ENCODE measurements around the gene PDE2A.

PDE2A gene

DNA sequence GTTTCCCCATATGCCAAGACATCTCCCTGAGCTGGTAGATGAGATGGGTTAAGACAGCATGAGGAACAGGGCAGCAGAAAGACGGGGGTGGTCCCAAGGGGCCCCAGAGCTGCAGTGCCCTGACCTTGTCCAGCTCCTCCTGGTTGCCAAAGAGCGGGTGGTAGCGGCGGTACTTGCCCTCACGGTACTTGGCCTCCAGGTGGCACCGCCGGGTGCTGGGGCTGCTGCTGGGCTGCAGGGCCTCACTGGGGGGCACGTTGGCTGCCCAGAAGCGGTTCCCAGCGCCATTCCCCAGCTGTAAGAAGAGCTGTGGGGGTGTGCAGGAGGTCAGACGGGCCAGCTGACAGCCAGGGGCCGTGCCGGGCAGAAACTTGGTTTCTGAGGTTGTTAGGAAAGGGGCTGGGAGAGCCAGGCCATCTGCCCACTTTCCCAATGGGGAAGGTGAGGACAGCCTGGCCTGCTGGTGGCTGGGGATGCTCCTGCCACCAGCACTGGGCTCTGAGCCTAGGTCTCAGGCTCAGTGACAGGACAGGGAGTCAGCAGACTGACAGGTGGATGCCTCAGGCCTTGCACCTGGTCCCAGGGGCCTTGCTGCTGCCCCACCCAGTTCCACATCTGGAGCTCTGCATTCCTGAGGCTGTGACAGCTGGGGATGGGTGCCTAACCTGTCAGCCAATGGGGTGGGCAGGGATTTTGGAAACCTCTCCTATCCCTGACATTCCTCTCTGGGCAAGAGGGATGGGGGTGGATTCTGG, 30.0 kb upstream of the PDE2A start:
- DNase-seq = no peak

DNA sequence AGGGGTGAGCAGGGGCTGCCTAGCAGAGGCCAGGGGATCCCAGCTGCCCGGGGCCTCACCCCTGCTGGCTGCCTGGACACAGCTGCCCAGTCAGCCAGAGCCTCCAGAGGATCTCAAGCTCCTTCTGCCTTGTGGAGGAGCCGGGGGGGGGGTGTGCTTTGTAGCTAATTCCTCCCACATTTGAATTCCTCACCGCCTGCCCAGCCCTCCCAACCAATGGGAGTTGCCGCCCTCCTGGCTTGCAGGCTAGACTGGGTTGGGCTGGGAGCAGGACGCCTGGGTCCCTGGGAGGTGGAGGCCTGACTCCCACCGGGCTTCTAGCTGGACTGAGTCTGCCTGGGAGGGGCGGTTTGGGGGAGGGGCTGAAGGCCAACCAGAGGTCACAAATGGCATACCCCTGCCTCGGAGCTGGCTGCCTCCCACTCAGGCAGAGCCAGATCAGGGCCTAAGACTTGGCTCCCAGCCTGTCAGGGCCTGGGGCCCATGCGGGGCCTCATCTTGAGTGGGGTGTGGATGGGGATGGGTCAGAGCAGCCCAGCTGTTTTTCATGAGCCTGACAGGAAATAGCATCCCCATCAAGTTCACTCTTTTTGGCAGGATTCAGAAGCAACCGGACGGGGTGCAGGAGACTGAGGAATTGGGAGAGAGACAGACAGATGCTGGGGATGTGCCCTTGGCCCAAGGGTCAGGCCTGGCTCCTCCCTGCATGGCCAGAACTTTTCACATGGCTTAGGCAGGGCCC, 29.2 kb upstream of the PDE2A start:
- DNase-seq = no peak

DNA sequence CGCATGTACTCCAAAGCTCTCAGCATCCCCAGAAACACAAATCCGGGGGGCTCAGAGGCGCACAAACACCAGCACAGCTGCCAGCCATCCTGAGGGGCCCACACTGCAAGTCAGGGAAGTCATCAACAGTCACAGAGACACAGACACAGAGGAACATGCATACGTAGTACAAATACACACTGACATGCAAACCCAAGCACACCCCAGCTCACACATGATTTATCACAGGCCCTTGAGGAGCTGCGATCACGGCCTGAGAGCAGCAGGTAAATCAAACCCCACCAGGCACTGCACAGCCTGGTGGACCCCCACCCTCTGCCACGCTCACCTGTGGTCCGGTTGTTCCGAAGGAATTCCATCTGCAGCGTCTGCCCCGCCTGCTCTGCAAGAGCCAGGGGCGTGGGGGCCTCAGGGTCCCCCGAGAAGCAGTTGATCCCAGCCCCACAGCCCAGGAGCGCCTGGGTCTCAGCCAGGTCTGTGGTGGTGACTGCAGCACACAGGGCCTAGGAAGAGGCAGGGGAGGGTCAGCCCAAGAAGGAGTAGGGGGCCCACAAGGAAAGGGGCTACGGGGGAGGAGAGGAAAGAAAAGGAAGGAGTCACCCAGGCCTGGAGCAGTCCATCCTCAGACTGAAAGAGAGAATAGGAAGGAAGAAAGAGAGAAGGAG, 28.5 kb upstream of the PDE2A start:
- no peak for DNase-seq

DNA sequence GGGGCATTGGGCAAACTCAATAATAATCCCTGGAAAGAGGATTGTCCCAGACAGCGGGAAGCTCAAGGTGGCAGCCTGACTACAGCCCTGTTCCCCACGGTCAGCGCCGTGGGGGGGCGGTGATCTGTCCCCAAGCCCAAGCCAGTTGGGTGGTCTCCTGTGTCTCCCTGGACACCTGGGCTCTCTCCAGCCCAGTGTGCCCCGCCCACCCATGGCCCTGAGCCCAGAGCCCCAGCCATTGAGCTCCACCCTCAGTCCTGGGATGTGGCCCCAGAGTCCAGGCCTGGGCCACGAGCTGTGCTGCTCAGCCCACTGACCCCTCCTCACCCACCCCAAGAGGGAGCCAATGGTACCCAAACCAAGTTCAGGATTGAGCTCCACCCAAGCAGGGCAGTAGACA, 27.9 kb upstream of the PDE2A start:
- no peak for DNase-seq

DNA sequence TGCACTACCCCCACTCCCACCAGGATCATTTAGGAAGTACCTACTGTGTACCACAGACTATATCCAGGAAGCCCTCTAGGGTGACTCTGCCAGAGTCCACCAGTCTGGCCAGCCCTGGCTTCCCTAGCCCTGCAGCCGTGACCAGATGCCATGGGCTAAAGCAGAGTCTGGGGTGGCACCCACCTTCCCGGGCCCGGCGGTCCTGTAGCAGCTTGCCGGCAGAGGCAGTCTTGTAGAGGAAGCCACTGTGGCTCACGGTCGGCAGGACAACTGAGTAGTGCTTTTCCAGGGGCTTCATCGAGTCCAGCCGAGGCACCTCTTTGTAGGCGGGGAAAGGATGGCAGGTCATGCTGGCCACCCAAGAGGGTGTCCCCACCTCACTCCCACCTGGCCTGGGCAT, 27.2 kb upstream of the PDE2A start:
- no peak for DNase-seq

DNA sequence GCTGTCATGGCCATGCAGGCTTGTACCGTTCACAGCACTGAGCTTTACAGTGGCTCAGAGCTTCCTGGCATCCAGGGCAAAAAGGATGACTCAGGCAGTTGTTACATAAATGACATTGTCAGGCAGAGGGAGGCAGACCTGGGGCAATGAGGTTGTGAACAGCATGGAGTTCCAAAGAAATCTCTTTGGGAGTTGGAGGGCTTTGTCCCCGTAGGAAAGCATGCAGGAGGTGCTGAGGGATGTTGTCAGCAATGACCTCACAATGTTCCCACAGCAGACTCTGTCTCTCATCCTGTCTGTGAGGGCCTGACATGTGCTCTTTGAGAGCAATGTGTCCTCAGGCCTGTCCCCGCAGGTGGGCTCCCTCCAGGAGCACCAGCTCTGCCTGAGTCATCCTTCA, 25.9 kb upstream of the PDE2A start:
- peak; percentile 28 for DNase-seq

DNA sequence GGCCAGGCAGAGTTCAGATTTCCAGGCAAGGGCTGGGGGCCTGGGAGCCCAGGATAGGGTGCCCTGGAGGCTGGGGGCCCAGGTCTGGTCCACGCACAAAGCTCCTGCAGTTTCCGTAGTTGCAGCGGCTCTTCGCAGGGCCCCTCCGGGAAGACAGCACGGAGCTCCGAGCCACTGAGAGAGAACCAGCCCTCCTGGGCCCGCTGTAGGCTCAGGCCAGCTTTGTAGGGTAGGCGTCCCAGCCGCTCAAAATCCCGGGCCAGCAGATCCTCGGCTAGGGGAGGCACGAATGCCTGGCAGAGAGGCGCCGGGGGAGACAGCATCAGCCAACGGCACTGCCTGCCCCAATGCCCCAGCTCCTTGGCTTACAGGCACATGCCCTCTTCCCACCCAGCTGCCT, 23.6 kb upstream of the PDE2A start:
- DNase-seq = no peak

DNA sequence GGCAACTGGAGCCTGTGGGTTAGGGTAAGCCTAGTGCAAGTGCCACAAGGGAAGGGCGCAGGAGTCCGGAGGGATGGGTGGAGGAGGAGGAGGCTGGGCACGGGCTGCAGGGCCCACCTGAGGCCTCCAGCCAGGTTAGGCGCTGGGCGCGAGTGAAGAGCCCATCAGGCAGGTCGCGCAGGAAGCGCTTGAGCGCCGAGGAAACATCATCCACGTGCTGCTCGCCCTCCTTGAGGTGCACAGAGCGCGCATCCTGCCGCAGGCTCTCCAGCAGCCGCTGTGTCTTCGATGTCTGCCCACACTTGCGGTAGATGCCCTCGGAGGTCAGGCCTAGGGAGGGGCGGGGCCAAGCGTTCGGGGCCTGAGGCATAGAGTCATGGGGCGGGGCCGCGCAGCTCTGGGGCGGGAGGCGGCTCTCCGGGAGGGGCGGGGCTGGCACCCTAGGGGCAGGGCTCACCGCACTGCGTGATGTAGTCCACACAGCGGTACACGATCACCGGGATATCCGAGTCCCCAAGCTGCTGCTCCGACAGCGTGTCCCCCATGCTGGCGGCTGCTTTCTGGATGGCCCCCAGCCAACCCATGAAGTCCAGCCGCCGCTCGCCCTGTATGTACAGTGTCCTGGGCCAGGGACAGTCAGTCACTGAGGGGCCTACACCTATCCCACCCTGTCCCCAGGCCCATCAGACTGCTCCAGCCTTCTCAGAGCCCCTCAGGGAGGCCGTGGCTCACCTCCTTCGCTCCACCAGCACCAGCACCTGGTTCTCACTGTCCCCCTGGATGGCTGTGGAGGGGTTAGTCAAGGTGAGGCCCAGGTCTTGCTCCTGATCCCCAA, 22.9 kb upstream of the PDE2A start:
- no peak for DNase-seq

DNA sequence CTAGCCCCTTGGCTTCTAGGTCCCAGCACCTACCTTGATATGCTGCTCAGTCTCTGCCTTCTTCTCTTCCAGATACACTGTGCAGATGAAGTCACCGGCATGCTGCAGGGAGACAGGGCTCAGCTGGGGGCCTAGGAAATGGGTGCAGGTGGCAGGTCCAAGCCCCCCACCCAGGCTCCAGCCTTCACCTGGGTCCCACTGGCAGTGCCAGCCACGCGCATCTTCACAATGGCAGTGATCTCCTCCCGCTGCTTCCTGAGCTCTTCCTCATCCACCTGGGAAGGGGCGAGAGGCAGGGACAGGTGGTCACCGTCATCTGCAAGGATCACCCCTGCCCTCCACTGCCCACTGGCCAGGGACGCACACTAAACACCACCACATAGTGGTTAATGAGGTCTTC, 21.1 kb upstream of the PDE2A start:
- no peak for DNase-seq

DNA sequence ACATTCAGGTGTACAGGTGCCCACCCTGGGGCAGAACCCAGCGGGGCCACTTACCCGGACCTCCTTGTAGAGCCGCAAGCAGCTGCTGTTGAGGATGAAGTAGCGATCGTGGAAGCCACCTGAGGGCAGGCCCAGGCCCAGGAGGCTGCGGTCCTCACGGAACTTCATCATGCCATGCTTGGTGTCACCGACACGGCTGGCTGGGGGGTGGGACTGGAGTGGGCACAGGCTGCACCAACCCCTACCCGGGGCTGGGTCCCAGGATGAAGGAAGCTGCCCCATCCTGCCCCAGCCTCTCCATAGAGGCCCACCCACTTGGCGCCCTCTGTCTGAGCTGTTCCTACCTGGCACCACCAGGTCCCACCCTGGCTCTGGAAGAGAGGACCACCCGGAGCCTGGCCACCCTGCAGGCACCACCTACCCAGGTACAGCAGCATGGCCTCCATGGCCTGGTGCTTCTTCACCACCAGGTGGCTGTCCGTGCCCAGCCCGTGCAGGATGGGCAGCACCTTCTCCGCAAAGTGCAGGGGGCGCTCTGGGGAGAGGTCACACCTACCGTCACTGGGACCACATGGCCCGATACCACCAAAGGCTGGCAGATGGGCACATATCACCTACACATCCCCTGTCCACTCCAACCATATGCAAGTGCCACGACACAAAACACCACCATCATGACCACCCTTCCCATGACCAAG, 19.2 kb upstream of the PDE2A start:
- DNase-seq = no peak

DNA sequence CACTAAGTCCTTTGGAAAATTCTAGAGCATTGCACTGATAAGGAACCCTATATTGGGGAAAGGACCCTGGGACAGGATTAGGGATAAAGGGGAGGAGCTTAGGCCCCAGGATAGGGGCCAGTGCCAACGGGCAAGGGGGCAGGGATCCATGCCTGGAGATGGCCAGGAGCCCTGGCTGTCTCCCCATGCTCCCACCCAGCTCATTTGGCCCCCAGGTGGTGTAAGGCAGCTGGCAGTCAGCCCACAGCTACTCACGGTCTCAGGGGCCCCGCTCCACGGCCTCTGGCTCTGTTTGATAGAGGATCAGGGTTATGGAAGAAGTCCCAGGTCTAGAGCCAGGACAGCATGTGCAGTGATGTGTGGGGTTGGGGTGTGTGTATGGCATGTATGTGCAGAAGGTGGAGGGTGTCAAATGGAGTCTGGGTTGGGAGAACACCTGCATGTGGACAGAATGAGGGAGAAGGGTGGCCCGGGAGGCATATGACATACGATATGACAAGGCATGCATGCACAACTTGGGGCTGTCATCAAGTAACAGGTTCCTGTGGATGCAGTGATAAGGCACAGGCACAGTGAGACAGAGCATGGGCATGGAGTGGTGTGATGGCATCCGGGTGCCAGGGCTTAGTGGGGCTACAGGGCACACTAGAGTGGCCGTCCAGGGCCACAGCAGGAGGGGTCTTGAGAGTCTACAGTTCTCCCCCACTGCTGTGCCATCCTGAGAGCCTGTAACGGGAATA, 18.4 kb upstream of the PDE2A start:
- no peak for DNase-seq

DNA sequence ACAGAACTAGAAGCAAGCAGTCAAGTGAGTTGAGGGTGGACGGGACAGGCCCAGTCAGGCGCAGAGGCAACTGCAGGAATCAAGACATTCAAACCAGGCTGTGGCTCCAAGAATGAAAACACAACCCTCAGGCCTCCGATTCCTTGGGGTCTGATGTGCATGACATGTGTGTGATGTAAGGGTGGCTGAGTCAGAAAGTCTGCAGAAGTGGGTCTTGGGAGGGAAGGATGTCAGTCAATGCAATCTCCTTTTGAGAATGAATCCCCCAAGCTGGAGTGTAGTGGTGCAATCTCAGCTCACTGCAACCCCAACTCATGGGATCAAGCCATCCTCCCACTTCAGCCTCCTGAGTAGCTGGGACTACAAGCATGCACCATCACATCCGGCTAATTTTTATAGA, 15.9 kb upstream of the PDE2A start:
- no peak for DNase-seq

DNA sequence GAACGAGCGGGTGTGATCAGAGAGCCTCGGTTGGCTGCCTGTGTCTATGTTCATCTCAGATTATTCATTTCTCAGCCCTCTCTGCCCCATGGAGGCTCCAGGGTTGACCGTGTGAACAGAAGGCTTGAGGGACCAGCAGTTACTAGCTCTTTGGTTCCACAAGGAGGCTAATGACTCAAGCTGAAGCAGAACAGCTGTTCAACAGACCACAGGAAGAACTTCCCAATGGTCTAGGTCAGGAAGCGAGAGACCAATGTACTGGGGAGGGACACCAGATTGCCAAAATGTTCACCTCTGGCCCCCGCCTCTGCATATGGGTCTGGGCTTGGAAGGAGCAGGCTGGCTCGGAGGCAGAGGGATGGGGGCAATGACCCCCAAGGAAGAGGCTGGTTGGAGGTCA, 14.7 kb upstream of the PDE2A start:
- no peak for DNase-seq

DNA sequence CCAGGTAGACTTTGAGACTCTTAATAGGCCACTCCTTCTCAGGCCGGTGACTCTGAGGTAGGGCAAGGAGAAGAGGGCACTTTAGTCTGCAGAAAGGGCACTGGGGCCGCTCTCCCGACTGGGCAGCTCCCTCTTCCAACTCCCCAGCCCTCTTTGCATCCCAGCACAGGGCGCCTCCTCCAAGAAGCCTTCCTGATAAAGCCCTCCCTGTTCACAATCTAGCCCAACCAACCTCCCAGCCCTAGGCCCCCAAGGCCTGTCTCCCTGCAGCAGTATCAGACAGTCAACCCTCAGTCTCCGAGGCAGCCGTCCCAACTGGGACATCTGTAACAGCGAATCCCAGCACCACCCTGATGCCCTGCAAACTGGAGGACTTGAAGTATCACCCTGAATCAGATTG, 14.3 kb upstream of the PDE2A start:
- no peak for DNase-seq

DNA sequence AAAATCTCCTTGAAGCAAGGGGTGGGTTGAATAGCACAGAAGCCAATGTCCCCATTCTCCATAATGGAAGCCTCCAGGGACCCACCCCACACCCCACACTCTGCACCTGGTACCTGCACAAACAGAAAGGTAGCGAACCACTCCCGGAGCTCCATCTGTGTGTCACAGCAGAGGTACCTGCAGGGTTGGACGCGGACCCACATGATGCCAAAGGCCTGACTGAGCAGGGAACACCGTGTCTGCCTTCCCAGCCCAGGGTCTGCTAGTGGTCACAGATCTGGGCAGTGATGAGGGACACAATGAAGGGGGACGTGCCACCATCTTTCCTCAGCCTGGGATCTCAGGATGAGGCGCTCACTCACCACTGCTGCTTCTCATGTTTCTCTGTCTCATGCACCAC, 13.1 kb upstream of the PDE2A start:
- DNase-seq = no peak

DNA sequence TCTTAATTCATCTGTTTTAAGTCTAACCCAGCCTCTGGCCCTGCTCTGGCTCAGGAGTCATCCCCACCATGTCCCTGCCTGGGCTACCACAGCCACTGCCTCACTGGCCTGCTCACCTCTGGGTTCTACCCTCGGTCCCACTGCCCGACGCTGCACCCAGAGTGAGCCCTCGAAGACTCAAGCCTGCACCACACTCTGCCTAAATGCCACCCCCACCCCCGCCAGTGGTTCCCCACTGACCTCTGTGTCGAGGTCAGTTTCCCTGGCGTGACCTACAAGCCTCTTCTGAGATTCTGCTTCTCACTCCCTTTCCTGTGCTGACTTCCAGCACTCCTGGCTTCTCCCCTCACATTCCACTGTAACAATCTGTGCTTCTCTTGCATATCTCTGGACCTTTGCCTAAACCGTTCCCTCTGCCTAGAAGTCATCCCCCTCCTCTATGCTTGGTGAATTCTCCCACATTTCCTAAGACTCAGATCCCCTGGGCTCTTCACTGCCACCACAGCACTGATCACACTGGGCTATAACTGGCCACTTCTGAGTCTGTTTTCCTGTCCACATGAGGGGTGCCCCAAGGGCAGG, 12.5 kb upstream of the PDE2A start:
- no peak for DNase-seq

DNA sequence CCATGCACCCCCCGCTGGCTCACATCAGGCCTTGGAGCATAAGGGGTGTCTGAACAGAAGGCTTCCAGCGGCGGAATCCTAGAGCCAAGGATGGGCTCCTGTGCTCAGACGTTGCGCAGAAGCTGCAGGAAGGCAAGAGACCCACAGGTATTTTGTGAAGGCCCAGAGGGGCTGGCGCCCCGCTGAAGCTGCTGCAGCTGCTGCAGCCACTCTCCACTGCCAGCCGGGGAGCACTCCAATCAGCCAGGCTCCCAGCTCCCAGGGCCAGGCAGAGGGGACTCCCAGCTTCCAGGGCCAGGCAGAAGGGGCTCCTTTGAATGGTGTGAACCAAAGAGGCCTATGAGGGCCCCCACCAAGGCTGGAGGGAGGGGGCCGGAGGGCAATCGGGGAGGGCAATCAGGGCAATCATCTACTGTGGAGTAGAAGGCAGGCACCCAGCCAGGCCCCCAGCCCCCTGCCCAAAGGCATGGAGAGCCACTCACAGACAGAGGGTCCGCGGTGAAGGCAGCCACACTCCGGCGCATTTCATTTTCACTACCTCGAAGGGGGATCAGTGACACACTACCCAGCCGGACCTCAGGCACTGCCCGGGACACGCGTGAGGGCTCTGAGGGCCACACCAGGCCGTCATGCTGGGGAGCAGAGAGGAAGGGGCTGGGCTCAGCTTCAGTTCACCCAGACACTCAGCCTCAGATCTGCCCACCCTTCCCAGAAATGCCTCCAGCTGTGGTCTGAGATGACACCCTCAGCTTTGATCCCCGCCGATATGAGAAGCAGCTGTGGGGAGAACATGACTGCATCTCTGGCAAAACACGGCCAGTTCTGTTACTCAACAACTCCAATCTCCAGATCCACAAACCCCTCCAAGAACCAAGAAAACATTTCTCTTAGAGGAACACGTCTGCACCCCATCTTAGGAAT, 11.6 kb upstream of the PDE2A start:
- no peak for DNase-seq

DNA sequence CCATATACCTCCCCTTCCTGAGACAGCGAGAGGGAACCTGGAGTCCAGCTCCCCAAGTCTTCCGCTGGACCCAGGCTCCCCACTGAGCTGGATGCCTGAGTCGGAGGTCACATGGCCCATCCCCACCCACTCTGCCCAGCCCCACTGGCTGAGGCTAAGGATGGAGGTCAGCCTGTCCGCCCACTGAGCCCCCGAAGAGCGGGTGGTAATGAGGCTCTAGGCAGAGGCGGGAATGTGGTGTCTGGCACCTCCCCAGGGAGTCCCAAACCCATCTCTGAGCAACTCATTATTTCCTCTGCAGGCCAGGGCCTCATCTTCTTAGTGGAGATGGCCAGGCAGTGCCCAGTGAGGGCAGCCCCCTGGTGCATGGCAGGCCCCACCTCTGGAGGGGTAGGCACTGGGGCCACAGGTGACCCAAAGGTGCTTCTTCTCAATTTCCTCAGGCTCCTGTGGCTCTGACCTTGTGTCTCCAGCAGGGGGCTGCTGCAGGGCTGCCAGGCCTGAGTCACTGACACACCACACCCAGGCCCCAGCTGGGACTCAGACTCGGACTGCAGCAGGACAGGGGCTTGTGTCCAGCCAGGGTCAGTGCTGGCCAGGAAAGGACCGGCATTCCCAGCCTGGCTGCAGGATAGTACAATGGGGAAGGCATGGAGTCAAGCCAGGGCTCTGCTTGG, 10.2 kb upstream of the PDE2A start:
- peak; percentile 58 for DNase-seq

DNA sequence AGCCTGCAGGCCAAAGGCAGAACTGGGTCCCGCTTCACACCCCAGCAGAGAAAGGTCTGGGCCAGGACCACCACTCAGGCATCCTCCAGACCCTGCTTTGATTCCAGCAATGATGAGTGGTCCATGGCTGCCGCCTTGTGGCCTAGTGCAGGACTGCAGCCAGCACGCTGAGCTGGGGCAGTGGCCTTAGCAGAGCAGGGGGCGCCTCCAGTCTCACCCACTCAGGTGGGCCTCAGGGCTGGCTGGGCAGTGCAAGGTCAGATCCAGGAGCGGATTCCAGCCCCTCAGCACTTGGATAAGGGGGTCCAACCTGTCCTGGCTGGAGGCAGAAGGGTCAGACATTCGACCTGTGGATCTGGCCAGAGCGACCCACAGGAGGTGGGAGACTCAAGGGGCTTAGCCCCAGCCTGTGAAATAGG, 9.6 kb upstream of the PDE2A start:
- peak; percentile 60 for DNase-seq

DNA sequence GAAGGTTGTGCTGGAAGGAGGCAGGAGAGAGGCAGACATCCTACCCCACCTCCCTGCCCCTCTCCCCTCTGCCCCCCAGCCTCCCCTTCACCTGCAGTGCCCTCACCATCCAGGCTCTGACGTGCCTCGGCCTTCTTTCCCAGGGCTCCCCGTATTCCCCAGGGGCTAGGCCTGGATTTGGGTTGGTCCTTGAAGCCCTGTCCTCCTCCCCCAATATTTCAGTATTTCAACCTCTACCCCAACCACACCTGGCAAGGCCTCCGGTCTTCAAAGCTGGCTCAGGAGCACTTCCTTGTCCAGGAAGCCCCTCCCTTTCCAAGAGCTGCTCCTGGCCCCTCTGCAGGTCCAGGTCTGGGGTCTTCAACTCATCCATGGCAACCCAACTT, 8.6 kb upstream of the PDE2A start:
- DNase-seq = no peak

Data from NCI-H69 (cell line).